Measurements from ENCODE around the gene ST3GAL3.

ST3GAL3 gene

DNA sequence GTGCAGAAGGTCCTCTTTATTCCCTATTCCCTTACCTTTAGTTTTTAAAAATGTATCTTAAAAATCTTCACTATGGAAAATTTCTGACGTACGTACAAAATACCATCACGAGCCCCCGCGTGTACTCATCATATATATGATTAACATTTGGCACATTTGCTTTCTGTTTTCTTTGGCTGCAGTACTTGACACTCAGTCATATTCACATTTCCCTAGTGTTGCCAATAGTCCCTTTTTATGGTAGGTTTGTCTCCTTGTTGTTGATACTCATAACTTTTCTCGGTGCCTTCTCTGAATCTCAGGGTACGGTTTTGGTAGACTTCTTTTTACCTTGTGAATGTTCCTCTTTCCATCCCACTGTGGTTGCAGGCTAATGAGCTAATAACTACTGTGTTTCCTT lies 34.1 kb upstream of the ST3GAL3 start (continued):
- no peak for TF ChIP-seq ZNF701 (tag by site-specific recombination; IDR thresholded peaks at IDR 0.05)
- no peak for TF ChIP-seq ZBTB21 (tag by site-specific recombination; IDR thresholded peaks at IDR 0.05)
- TF ChIP-seq ZNF777 (tag by site-specific recombination; IDR thresholded peaks at IDR 0.05; ENCODE audit: borderline replicate concordance) = no peak
- no peak for TF ChIP-seq ZNF596 (tag by site-specific recombination; IDR thresholded peaks at IDR 0.05)
- TF ChIP-seq ZNF585B (tag by site-specific recombination; IDR thresholded peaks at IDR 0.05) = no peak
- no peak for TF ChIP-seq KLF10 (tag by site-specific recombination; IDR thresholded peaks at IDR 0.05)
- no peak for TF ChIP-seq ZNF274 (IDR thresholded peaks at IDR 0.05; ENCODE audit: low read length)
- no peak for TF ChIP-seq ZNF274 (tag by site-specific recombination; IDR thresholded peaks at IDR 0.05; ENCODE audit: borderline replicate concordance)

GRCh38 chr1:43678940-43679339 lies 28.4 kb upstream of the ST3GAL3 start:
- Histone ChIP-seq H3K27ac (ENCODE audit: extremely low read depth, low read depth, low read length) (no peak overlapping the region), H3K4me3 (ENCODE audit: low read depth, low read length) (no peak overlapping the region), H3K9me3 (ENCODE audit: control insufficient read depth, insufficient read depth, low read depth, low read length) (no peaks in the 10 kb centered on the region), H3K4me1 (ENCODE audit: control insufficient read depth, insufficient read depth, low read length) (no peaks in the 10 kb centered on the region), H3K36me3 (ENCODE audit: control insufficient read depth in 2 of 2, insufficient read depth in 1 of 2, low read length in 2 of 2) (peaks cover 43 to 98% of the 10 kb centered on the region in 2 experiments)
- CTCF ChIA-PET = interaction anchor here (1.4 kb wide), 1 partner anchor 256 kb away, joined by 5 read pairs; no protein-coding TSS in a partner anchor
- no peak for TF ChIP-seq ZNF792 (tag by site-specific recombination; IDR thresholded peaks at IDR 0.05)
- no peak for TF ChIP-seq GLIS2 (tag by site-specific recombination; IDR thresholded peaks at IDR 0.05)
- no peak for TF ChIP-seq ZNF174 (tag by site-specific recombination; IDR thresholded peaks at IDR 0.05)
- POLR2A ChIA-PET = no interaction called here

DNA sequence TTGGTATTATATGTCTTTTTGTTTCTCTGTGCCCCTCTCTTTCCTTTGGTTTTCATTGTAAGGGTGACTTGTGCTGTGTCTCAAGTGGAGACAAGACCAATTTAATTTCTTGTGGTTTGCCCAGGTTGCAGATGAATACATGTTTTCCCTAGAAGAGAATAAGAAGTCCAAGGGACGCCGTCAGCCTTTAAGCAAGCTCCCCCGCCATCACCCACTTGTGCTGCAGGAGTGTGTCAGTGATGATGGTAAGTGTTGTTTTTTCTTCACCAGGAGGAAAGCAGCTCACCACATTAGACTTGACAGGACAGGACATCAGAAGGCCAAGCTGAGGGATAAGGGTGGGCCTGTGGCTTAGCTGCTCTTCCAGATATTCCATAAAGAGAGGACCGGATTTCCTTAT lies 23.8 kb upstream of the ST3GAL3 start:
- Histone ChIP-seq H3K27ac (ENCODE audit: extremely low read depth, low read depth, low read length) (no peak overlapping the region), H3K36me3 (ENCODE audit: control insufficient read depth in 2 of 2, insufficient read depth in 1 of 2, low read length in 2 of 2) (peaks cover 34 to 100% of the 10 kb centered on the region in 2 experiments), H3K9me3 (ENCODE audit: control insufficient read depth, insufficient read depth, low read depth, low read length) (no peaks in the 10 kb centered on the region), H3K4me1 (ENCODE audit: control insufficient read depth, insufficient read depth, low read length) (no peaks in the 10 kb centered on the region), H3K4me3 (ENCODE audit: low read depth, low read length) (no peak overlapping the region)
- no peak for TF ChIP-seq ZNF521 (tag by site-specific recombination; IDR thresholded peaks at IDR 0.05)
- TF ChIP-seq ZNF335 (tag by site-specific recombination; conservative IDR thresholded peaks at IDR 0.05) = no peak
- no peak for TF ChIP-seq ZBTB8A (tag by site-specific recombination; IDR thresholded peaks at IDR 0.05)
- no peak for TF ChIP-seq ZNF350 (tag by site-specific recombination; IDR thresholded peaks at IDR 0.05)
- no peak for TF ChIP-seq REPIN1 (tag by site-specific recombination; IDR thresholded peaks at IDR 0.05; ENCODE audit: low read depth)
- TF ChIP-seq ZNF26 (tag by site-specific recombination; IDR thresholded peaks at IDR 0.05) = no peak
- no peak for TF ChIP-seq GFI1B (tag by site-specific recombination; IDR thresholded peaks at IDR 0.05)
- TF ChIP-seq ZNF639 (tag by site-specific recombination; IDR thresholded peaks at IDR 0.05) = no peak
- no peak for TF ChIP-seq ZNF302 (tag by site-specific recombination; IDR thresholded peaks at IDR 0.05; ENCODE audit: low read depth)
- TF ChIP-seq ATF2 (tag by site-specific recombination; IDR thresholded peaks at IDR 0.05; ENCODE audit: low read depth) = no peak
- no peak for TF ChIP-seq ZNF548 (tag by site-specific recombination; IDR thresholded peaks at IDR 0.05)
- no peak for TF ChIP-seq ZNF404 (tag by site-specific recombination; IDR thresholded peaks at IDR 0.05)
- no peak for TF ChIP-seq ZNF843 (tag by site-specific recombination; IDR thresholded peaks at IDR 0.05)
- TF ChIP-seq ZNF629 (tag by site-specific recombination; IDR thresholded peaks at IDR 0.05) = no peak
- TF ChIP-seq ZSCAN18 (tag by site-specific recombination; IDR thresholded peaks at IDR 0.05) = no peak
- no peak for TF ChIP-seq ZNF311 (tag by site-specific recombination; IDR thresholded peaks at IDR 0.05; ENCODE audit: borderline replicate concordance)
- no peak for TF ChIP-seq ZSCAN30 (tag by site-specific recombination; IDR thresholded peaks at IDR 0.05)
- TF ChIP-seq ZNF266 (tag by site-specific recombination; IDR thresholded peaks at IDR 0.05; ENCODE audit: low read depth) = no peak
- POLR2A ChIA-PET = interaction anchor here (1.2 kb wide), 1 partner anchor 34 kb away, joined by 4 read pairs; the partner anchor contains the start of gene KDM4A
- CTCF ChIA-PET = interaction anchor here (0.6 kb wide), 1 partner anchor 17 kb away, joined by 3 read pairs; no protein-coding TSS in a partner anchor
